ENCODE results near the gene MGRN1. TPM values are rescaled to one million over a fixed set of nuclear protein-coding genes. Genes with fewer than 3 reads are reported as not detected.

The MGRN1 gene
- total and polyA plus RNA-seq, 9 donors, result 21.5 to 94.2 (median 61.1) TPM

DNA sequence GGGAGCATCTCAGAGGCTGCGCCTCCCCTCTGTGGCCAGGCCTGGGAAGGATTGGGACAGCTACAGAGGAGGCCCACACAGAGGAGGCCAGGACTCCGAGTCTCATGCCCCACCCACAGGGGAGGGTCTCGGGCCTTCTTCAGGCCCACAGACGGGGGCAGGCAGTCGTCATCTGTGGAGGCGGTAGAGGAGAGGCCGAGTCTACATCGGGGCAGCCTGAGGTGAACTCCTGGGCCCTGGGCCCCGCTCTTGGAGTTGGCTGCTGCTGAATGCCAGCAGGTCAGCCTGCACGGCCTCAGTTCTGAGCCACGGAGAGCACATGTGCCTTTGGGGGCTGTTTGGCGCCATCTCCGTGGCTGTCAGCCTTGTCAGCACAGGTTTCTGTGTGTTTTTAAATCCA lies 60.7 kb downstream of the MGRN1 start:
- no peak for TF ChIP-seq EP300 (IDR thresholded peaks at IDR 0.05)
- TF ChIP-seq, protein P1, sequence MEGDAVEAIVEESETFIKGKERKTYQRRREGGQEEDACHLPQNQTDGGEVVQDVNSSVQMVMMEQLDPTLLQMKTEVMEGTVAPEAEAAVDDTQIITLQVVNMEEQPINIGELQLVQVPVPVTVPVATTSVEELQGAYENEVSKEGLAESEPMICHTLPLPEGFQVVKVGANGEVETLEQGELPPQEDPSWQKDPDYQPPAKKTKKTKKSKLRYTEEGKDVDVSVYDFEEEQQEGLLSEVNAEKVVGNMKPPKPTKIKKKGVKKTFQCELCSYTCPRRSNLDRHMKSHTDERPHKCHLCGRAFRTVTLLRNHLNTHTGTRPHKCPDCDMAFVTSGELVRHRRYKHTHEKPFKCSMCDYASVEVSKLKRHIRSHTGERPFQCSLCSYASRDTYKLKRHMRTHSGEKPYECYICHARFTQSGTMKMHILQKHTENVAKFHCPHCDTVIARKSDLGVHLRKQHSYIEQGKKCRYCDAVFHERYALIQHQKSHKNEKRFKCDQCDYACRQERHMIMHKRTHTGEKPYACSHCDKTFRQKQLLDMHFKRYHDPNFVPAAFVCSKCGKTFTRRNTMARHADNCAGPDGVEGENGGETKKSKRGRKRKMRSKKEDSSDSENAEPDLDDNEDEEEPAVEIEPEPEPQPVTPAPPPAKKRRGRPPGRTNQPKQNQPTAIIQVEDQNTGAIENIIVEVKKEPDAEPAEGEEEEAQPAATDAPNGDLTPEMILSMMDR (IDR thresholded peaks at IDR 0.05), result no peak
- no peak for TF ChIP-seq POLR2A (IDR thresholded peaks at IDR 0.05)

DNA sequence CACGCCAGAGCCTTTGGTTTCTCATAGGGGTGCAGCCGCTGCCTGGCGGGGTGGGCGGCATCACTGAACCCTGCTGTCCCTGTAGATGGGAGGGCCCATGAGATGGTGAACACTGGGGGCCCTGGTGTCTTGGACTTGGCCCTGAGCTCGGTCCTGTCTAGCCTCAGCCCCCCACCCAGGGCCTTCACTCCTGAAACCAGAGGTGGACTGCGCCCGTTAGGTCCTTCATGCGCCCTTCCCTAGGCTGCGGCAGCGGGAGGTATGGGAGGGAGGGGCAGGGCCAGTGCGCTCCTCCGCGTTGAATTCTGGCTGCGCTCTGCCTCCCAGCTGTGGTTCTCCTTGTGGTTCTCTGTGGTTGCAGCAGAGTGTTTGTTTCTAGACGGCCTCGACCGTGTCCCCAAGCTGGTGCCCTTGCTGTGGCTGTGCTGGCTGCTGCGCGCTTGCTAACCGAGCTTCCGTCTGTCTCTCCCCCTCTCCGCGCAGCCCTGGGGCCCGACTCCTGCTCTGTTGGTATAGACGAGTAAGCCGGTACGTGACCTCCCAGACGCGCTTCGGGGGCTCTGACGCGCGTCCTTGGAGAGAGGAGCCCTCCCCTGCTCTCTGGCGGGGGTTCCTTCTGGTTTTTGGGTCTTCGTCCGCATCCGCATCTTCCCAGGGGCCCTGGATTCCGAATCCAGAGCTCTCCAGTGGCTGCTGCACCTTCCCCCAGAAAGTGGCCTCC lies 61.3 kb downstream of the MGRN1 start:
- WGBS, 3 donors, result 89 to 92% (median 90%) methylated on average over 38 of the region's 38 CpGs
- no peak for DNase-seq
- H3K27me3 ChIP-seq, result no peaks in the 10 kb centered on the region
- intact Hi-C loops (cut with DNase I), result no loop called here
- TF ChIP-seq POLR2A (IDR thresholded peaks at IDR 0.05) (no peak), EP300 (IDR thresholded peaks at IDR 0.05) (no peak)
- TF ChIP-seq, protein P1 (IDR thresholded peaks at IDR 0.05), result no peak
- H3K4me1 ChIP-seq (ENCODE audit: insufficient read depth), result no peaks in the 10 kb centered on the region
- no peak overlapping the region for H3K4me3 ChIP-seq
- no peak overlapping the region for H3K27ac ChIP-seq
- H3K9me3 ChIP-seq, result no peaks in the 10 kb centered on the region
- H3K36me3 ChIP-seq, result no peaks in the 10 kb centered on the region

More for the DNA sequence above, 60.7 kb downstream of the MGRN1 start:
- Histone ChIP-seq H3K36me3 (no peaks in the 10 kb centered on the region), H3K9me3 (no peaks in the 10 kb centered on the region), H3K4me3 (no peak overlapping the region), H3K4me1 (ENCODE audit: insufficient read depth) (no peaks in the 10 kb centered on the region), H3K27ac (no peak overlapping the region), H3K27me3 (no peaks in the 10 kb centered on the region)
- intact Hi-C loops (cut with DNase I), result no loop called here
- DNase-seq, result no peak
- 73 to 76% (median 74%) methylated on average over 13 of the region's 13 CpGs for WGBS, 3 donors

DNA sequence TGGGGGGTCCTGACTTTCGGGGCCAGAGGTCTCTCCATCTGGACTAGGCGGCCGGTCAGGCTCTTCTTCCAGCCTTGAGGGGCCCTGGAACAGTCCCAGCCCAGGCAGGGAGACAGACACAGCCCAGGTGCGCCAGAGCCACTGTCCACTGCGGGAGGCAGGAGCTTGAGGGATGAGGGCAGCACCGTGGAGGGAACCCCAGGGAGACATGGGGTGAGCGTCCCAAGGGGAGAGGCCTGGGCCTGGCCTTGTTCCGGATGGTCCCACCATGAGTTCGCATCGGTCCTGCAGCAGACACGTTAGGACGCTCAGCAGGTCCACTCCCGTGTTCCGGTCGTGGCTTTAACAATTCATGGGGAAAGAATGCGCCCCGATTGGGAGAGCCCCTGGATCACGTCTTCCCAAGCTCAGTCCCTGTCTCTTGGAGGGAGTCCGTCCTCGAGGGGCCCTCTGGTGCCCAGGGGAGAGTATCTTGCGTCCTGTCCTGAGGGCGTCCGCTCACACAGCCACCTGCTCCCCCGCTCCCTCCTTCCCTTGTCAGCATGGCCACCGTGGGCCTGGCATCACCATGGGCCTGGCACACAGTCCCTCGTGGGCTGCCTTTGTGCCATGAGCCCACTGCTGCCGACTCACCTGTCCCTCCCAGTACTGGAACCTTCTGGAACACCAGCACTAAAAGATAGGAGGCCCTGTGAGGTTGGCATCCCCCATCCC lies 62.0 kb downstream of the MGRN1 start:
- no peaks in the 10 kb centered on the region for H3K27me3 ChIP-seq
- no peaks in the 10 kb centered on the region for H3K36me3 ChIP-seq
- no peak for DNase-seq
- H3K4me3 ChIP-seq, result no peak overlapping the region
- intact Hi-C loops (cut with DNase I), result no loop called here
- TF ChIP-seq, protein P1 (IDR thresholded peaks at IDR 0.05), result no peak
- TF ChIP-seq POLR2A (IDR thresholded peaks at IDR 0.05) (no peak), EP300 (IDR thresholded peaks at IDR 0.05) (no peak)
- H3K9me3 ChIP-seq, result no peaks in the 10 kb centered on the region
- no peak overlapping the region for H3K27ac ChIP-seq
- 85 to 87% (median 87%) methylated on average over 27 of the region's 27 CpGs for WGBS, 3 donors
- H3K4me1 ChIP-seq (ENCODE audit: insufficient read depth), result no peaks in the 10 kb centered on the region

DNA sequence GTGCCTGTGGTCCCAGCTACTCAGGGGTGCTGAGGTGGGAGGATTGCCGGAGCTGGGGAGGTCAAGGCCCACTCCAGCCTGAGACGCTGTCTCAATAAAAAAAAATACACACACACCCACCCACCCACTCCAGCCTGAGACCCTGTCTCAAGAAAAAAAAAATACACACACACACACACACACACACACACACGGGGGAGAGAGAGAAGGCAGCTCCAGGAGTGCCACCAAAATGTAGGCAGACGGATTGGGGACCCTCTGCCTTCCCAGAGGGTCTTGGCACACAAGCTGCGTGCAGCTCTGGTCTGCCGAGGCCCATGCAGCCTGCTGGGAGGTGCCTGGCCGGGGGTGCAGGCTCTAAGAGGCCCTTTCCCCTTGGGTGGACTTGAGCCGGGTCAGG lies 62.8 kb downstream of the MGRN1 start:
- no peak for TF ChIP-seq POLR2A (IDR thresholded peaks at IDR 0.05)
- no peak for TF ChIP-seq EP300 (IDR thresholded peaks at IDR 0.05)
- TF ChIP-seq, protein P1 (IDR thresholded peaks at IDR 0.05), result no peak
- intact Hi-C loops (cut with DNase I), result no loop called here
- Histone ChIP-seq H3K9me3 (no peaks in the 10 kb centered on the region), H3K27ac (no peak overlapping the region), H3K27me3 (no peaks in the 10 kb centered on the region), H3K4me1 (ENCODE audit: insufficient read depth) (no peaks in the 10 kb centered on the region), H3K36me3 (no peaks in the 10 kb centered on the region), H3K4me3 (no peak overlapping the region)
- WGBS, 3 donors, result 68 to 72% (median 69%) methylated on average over 8 of the region's 8 CpGs
- DNase-seq, result no peak

Data from ovary (tissue), 9 donors.